ENCODE data around the gene MS4A6E.
"Not testable (repeated sequence)": the region's sequence is repeated elsewhere in the genome, so short reads cannot be mapped to it uniquely, and the experiment has no call there.

MS4A6E gene, protein sequence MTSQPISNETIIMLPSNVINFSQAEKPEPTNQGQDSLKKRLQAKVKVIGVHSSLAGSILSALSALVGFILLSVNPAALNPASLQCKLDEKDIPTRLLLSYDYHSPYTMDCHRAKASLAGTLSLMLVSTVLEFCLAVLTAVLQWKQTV

DNA sequence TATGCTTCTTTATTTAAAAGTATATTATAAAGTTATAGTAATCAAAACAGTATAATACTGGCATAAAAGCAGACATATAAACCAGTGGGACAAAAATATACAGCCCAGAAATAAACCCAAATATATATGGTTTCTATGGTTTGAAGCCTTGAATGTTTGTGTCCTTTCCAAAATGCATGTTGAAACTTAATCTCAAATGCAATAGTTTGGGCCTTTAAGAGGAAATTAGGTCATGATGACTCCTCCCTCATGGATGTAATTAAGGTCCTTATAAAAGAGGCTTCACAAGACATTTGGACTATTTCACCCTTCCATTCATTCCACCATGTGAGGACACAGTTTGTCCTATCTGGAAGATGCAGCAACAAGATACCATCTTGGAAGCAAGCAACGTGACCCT is at the start of gene MS4A6E:
TSS of gene MS4A6E (plus strand) at position 301 of the 400 bp plus-strand sequence. CDS start 7,641 bp downstream, outside the sequence.
- TF ChIP-seq, protein P1, sequence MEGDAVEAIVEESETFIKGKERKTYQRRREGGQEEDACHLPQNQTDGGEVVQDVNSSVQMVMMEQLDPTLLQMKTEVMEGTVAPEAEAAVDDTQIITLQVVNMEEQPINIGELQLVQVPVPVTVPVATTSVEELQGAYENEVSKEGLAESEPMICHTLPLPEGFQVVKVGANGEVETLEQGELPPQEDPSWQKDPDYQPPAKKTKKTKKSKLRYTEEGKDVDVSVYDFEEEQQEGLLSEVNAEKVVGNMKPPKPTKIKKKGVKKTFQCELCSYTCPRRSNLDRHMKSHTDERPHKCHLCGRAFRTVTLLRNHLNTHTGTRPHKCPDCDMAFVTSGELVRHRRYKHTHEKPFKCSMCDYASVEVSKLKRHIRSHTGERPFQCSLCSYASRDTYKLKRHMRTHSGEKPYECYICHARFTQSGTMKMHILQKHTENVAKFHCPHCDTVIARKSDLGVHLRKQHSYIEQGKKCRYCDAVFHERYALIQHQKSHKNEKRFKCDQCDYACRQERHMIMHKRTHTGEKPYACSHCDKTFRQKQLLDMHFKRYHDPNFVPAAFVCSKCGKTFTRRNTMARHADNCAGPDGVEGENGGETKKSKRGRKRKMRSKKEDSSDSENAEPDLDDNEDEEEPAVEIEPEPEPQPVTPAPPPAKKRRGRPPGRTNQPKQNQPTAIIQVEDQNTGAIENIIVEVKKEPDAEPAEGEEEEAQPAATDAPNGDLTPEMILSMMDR (IDR thresholded peaks at IDR 0.05; ENCODE audit: extremely low read depth, missing control alignments), result no peak
- no peak for DNase-seq (ENCODE audit: low spot score)

DNA sequence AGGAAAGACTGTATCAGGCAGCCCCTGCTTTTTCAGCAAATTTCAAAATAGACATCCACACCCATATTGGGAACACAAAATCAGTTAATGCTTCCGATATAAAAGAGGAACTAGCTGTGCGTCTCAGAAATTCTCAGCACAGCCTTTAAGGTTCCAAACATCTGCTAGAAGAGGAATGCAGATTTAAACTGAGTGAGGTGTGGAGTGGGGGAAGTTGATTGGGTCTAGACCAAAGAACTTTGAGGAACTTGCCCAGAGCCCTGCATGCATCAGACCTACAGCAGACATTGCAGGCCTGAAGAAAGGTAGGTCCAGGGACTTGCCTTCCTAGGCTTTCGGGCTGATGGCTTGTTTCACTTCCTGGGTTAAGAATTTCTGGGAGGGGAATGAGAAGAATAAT is 46.6 kb upstream of the MS4A6E start, which contains the start of gene MS4A4A:
TSS of gene MS4A4A (plus strand) at position 255 of the 400 bp plus-strand sequence. CDS start at position 265, 10 bp downstream.
- TF ChIP-seq, protein P1 (IDR thresholded peaks at IDR 0.05; ENCODE audit: extremely low read depth, missing control alignments), result no peak
- DNase-seq (ENCODE audit: low spot score), result no peak

DNA sequence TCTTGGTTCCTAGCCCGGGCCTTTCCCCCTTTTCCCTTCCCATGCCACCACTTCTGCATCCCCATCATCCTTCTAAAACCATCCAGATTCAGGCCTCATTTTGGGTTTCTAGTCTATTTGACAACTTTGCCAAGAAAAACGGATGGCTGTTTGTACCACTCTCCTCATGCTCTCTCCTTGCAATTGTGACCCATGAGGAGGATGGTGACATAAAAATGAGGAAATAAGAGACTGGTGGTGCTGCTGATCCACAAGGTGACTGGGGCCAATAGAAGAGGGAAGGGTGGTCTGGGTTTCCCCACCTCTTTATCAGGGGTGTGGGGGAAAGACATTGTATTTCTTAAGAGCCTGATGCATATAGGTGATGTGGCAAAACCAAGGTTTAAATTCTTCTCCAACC is 45.6 kb upstream of the MS4A6E start:
- DNase-seq (ENCODE audit: low spot score), result no peak
- TF ChIP-seq, protein P1 (IDR thresholded peaks at IDR 0.05; ENCODE audit: extremely low read depth, missing control alignments), result no peak

DNA sequence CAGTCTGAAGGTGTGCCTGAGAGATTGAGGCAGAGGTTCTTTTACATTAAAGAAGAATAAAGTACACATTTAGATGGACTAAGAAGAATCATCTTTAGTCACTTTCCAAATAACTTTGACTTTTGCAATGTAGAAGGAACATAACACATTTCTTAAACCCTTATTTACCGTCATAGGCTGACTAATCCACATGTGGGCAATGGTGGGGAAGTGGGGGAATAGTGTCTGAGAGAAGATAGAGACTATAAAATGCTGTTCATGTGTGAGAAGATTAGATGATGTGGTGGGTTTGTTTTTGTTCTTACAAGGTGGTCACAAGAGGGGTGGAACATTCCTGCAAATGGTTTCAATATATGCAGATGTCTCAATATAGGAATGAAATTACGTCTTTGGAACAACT is 44.8 kb upstream of the MS4A6E start:
- TF ChIP-seq, protein P1 (IDR thresholded peaks at IDR 0.05; ENCODE audit: extremely low read depth, missing control alignments), result no peak
- DNase-seq (ENCODE audit: low spot score), result no peak

DNA sequence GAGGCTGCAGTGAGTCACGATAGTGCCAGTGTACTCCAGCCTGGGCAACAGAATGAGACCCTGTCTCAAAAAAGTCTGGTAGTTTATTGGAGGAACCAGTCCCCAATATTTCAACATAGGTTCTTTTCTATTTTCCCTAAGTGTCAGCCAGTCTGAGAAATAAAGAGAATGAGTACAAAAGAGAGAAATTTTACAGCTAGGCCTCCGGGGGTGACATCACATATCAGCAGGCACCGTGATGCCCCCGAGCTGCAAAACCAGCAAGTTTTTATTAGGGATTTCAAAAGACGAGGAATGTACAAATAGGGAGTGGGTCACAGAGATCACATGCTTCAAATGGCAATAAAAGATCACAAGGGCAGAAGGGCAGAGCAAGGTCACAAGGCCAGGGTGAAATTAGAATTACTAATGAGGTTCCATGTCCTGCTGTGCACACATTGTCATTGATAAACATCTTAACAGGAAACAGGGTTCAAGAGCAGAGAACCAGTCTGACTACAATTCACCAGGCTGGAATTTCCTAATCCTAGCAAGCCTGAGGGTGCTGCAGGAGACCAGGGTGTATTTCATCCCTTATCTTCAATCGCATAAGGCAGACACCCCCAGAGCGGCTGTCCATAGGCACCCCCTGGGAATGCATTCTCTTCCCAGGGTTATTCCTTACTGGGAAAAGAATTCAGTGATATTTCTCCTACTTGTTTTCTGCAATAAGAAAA is 41.5 kb upstream of the MS4A6E start:
- not testable (repeated sequence) for DNase-seq (ENCODE audit: low spot score)

DNA sequence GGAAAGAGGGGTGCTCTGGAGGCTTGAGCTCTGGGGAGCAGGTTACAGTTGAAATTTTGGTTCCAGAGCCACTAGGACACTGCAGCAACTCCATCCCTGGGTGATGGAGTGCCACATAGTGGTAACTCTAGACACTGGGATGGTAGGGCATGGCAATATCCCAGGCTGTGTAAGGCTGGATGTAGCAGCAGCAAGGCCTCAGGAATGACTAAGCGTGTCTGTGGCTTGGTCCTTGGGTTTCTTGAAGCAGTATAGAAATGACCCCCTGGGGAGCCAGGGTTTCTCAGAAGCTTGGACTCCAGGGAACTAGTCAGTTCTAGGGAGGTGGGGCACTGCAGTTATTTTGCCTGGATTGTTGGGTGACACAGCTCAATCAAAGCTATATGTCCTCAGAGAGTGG is 38.5 kb upstream of the MS4A6E start:
- TF ChIP-seq, protein P1 (IDR thresholded peaks at IDR 0.05; ENCODE audit: extremely low read depth, missing control alignments), result no peak

DNA sequence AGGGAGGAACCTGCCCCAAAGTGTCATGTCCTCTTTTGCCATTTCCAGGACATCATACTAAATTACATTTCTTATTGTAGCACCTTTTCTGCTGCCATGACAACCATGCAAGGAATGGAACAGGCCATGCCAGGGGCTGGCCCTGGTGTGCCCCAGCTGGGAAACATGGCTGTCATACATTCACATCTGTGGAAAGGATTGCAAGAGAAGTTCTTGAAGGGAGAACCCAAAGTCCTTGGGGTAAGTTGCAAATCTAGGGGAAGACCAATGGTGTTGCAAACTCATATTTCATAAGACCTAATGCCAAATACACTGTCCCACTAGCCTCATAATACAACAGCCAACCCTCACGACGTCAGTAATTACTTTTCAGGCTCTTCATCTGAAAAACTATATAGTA is 34.9 kb upstream of the MS4A6E start:
- TF ChIP-seq, protein P1 (IDR thresholded peaks at IDR 0.05; ENCODE audit: extremely low read depth, missing control alignments), result no peak
- DNase-seq (ENCODE audit: low spot score), result no peak

More for the DNA sequence above, 38.5 kb upstream of the MS4A6E start:
- DNase-seq (ENCODE audit: low spot score), result no peak

Data from GM20000 (cell line).